Astrocyte (in vitro differentiated cells and primary cell): ENCODE data around the gene CDK14. TPM values are rescaled to one million over a fixed set of nuclear protein-coding genes. Genes with fewer than 3 reads are reported as not detected.

Experiments used
- DNase-seq: peaks from one replicate; pipeline ENCODE4 v3.0.0-alpha.2; 2010; ENCODE audit warnings: low read depth
- FAIRE-seq: peaks from 2 replicates; lab custom pipeline; 2011; peaks lifted over from hg19 to GRCh38; lab: Jason Lieb, UNC
- H2AFZ ChIP-seq: 2 replicates; pipeline ENCODE4 v1.6.0; 2012; ENCODE audit warnings: low read depth, low read length, inconsistent platforms
- H3K27ac ChIP-seq: 2 replicates; pipeline ENCODE4 v1.5.1; 2011; ENCODE audit warnings: low read depth, low read length, inconsistent platforms
- H3K27me3 ChIP-seq: 2 replicates; pipeline ENCODE4 v1.6.0; 2011; ENCODE audit warnings: low read length, inconsistent platforms; ENCODE audit not compliant: insufficient read depth
- H3K36me3 ChIP-seq: 2 replicates; pipeline ENCODE4 v1.5.1; 2011; ENCODE audit warnings: low read length, inconsistent platforms; ENCODE audit not compliant: insufficient read depth
- H3K4me1 ChIP-seq: 2 replicates; pipeline ENCODE4 v1.5.1; 2011; ENCODE audit warnings: low read length, inconsistent platforms; ENCODE audit not compliant: insufficient read depth
- H3K4me2 ChIP-seq: 2 replicates; pipeline ENCODE4 v1.6.0; 2012; ENCODE audit warnings: low read length, inconsistent platforms
- H3K4me3 ChIP-seq: 2 replicates; pipeline ENCODE4 v1.5.1; 2011; ENCODE audit warnings: low read depth, mild to moderate bottlenecking, low read length, inconsistent platforms; ENCODE audit not compliant: insufficient read depth
- H3K79me2 ChIP-seq: 2 replicates; pipeline ENCODE4 v1.6.0; 2012; ENCODE audit warnings: mild to moderate bottlenecking, low read length, inconsistent platforms; ENCODE audit not compliant: insufficient read depth
- H3K9ac ChIP-seq: 2 replicates; pipeline ENCODE4 v1.6.0; 2012; ENCODE audit warnings: mild to moderate bottlenecking, low read length, inconsistent platforms
- H3K9me3 ChIP-seq: 2 replicates; pipeline ENCODE4 v1.5.1; 2012; ENCODE audit warnings: low read depth, mild to moderate bottlenecking, low read length, inconsistent platforms; ENCODE audit not compliant: insufficient read depth
- H4K20me1 ChIP-seq: 2 replicates; pipeline ENCODE4 v1.6.0; 2012; ENCODE audit warnings: low read length, inconsistent platforms; ENCODE audit not compliant: insufficient read depth
- H3K27ac Mint-ChIP-seq: one replicate; pipeline ENCODE4 v1.8.0; 2021; ENCODE audit warnings: mild to moderate bottlenecking, mixed read lengths; ENCODE audit not compliant: unreplicated experiment
- H3K27me3 Mint-ChIP-seq: one replicate; pipeline ENCODE4 v1.8.0; 2021; ENCODE audit warnings: low read depth, mixed read lengths; ENCODE audit not compliant: unreplicated experiment
- H3K36me3 Mint-ChIP-seq: one replicate; pipeline ENCODE4 v1.8.0; 2021; ENCODE audit warnings: low read depth, mixed read lengths; ENCODE audit not compliant: unreplicated experiment
- H3K4me1 Mint-ChIP-seq: one replicate; pipeline ENCODE4 v1.8.0; 2021; ENCODE audit warnings: low read depth, mixed read lengths; ENCODE audit not compliant: unreplicated experiment
- H3K4me3 Mint-ChIP-seq: one replicate; pipeline ENCODE4 v1.8.0; 2021; ENCODE audit warnings: mild to moderate bottlenecking, moderate library complexity, mixed read lengths; ENCODE audit not compliant: unreplicated experiment
- H3K9me3 Mint-ChIP-seq: one replicate; pipeline ENCODE4 v1.8.0; 2021; ENCODE audit warnings: mild to moderate bottlenecking, mixed read lengths; ENCODE audit not compliant: unreplicated experiment
- CTCF ChIP-seq: IDR thresholded peaks from 2 replicates; pipeline ENCODE4 v1.5.1; 2011; ENCODE audit warnings: low read depth, mild to moderate bottlenecking, inconsistent platforms, low read length, moderate library complexity; ENCODE audit not compliant: insufficient read depth
- EZH2 ChIP-seq: IDR thresholded peaks from 2 replicates; pipeline ENCODE4 v1.6.1; 2012; ENCODE audit warnings: mild to moderate bottlenecking, low read length, inconsistent platforms; ENCODE audit not compliant: insufficient read depth
- total RNA-seq: library from RNA; stranded (reverse); gene quantifications from 2 replicates; pipeline ENCODE4 v1.2.1, GENCODE V29; 2021

Gene CDK14
- total RNA-seq, 1 donor from 2014 or later: 30.2 TPM

GRCh38 chr7:90961037-90961725 lies 365.1 kb downstream of the CDK14 start:
- Histone ChIP-seq H3K4me1 (peaks cover 6% of the 10 kb centered on the region), H3K4me2 (no peak overlapping the region), H3K9ac (no peak overlapping the region), H3K27me3 (no peaks in the 10 kb centered on the region), H4K20me1 (no peaks in the 10 kb centered on the region), H3K36me3 (no peaks in the 10 kb centered on the region), H3K4me3 (no peak overlapping the region), H3K79me2 (no peaks in the 10 kb centered on the region), H3K9me3 (no peaks in the 10 kb centered on the region), H2AFZ (no peak overlapping the region), H3K27ac (no peak overlapping the region)
- TF ChIP-seq EZH2 (no peak), CTCF (no peak)
- no peaks in the 10 kb centered on the region for H3K27me3 Mint-ChIP-seq
- no peak overlapping the region for H3K4me3 Mint-ChIP-seq
- peaks cover 6% of the 10 kb centered on the region for H3K4me1 Mint-ChIP-seq
- FAIRE-seq (no peak), DNase-seq (peak; percentile 24)
- no peaks in the 10 kb centered on the region for H3K36me3 Mint-ChIP-seq
- no peaks in the 10 kb centered on the region for H3K9me3 Mint-ChIP-seq
- no peak overlapping the region for H3K27ac Mint-ChIP-seq

- Histone ChIP-seq H3K27ac (no peak overlapping the region), H3K4me2 (no peak overlapping the region), H4K20me1 (no peaks in the 10 kb centered on the region), H3K4me3 (no peak overlapping the region), H3K9me3 (no peaks in the 10 kb centered on the region), H3K79me2 (no peaks in the 10 kb centered on the region), H3K9ac (no peak overlapping the region), H3K36me3 (no peaks in the 10 kb centered on the region), H3K27me3 (no peaks in the 10 kb centered on the region), H3K4me1 (no peaks in the 10 kb centered on the region), H2AFZ (no peak overlapping the region)
- Mint-ChIP-seq H3K9me3 (no peaks in the 10 kb centered on the region), H3K4me3 (no peak overlapping the region), H3K36me3 (no peaks in the 10 kb centered on the region), H3K27ac (no peak overlapping the region), H3K4me1 (no peaks in the 10 kb centered on the region), H3K27me3 (no peaks in the 10 kb centered on the region)
- no peak for FAIRE-seq
- TF ChIP-seq CTCF (no peak), EZH2 (no peak)
- DNase-seq: no peak
Observed at GRCh38 chr7:90965211-90965610, 369.1 kb downstream of the CDK14 start.

- H3K4me1 ChIP-seq: no peaks in the 10 kb centered on the region
- no peak overlapping the region for H3K4me3 ChIP-seq
- H3K9me3 ChIP-seq: no peaks in the 10 kb centered on the region
- no peak overlapping the region for H3K9ac ChIP-seq
- no peak overlapping the region for H3K4me2 ChIP-seq
- H3K27me3 Mint-ChIP-seq: no peaks in the 10 kb centered on the region
- no peaks in the 10 kb centered on the region for H3K4me1 Mint-ChIP-seq
- no peaks in the 10 kb centered on the region for H3K79me2 ChIP-seq
- no peaks in the 10 kb centered on the region for H3K27me3 ChIP-seq
- H3K9me3 Mint-ChIP-seq: no peaks in the 10 kb centered on the region
- no peak overlapping the region for H3K4me3 Mint-ChIP-seq
- no peak for TF ChIP-seq EZH2
- TF ChIP-seq CTCF: no peak
- H3K36me3 ChIP-seq: no peaks in the 10 kb centered on the region
- H2AFZ ChIP-seq: no peak overlapping the region
- H3K27ac Mint-ChIP-seq: no peak overlapping the region
- no peak for DNase-seq
- no peaks in the 10 kb centered on the region for H3K36me3 Mint-ChIP-seq
- H4K20me1 ChIP-seq: no peaks in the 10 kb centered on the region
- no peak overlapping the region for H3K27ac ChIP-seq
- FAIRE-seq: no peak
Observed at GRCh38 chr7:90966346-90966745, 370.2 kb downstream of the CDK14 start.
